Panc1 (cell line): ENCODE data around the gene NPTXR.

Source experiments
- POLR2AphosphoS5 ChIP-seq: IDR thresholded peaks from 2 replicates; pipeline ENCODE4 v1.6.1; 2012; ENCODE audit warnings: mild to moderate bottlenecking, low read depth, low read length, moderate library complexity
- SIN3A ChIP-seq: IDR thresholded peaks from 2 replicates; pipeline ENCODE4 v1.6.1; 2012; ENCODE audit warnings: low read depth, mild to moderate bottlenecking, low read length, moderate library complexity, borderline replicate concordance; ENCODE audit not compliant: insufficient read depth
- TCF7L2 ChIP-seq: IDR thresholded peaks from 2 replicates; pipeline ENCODE4 v1.6.1; 2011; ENCODE audit warnings: mild to moderate bottlenecking, low read depth, low read length, inconsistent platforms
- TF ChIP-seq, protein P1 (sequence below): fragments of 450-650 bp; IDR thresholded peaks from 2 replicates; pipeline ENCODE4 v1.5.1; 2017; ENCODE audit warnings: mild to moderate bottlenecking
- TF ChIP-seq, protein P2 (sequence below), 2 experiments: IDR thresholded peaks; 2 replicates each; pipeline ENCODE4 v1.6.1; 2011 to 2012; ENCODE audit warnings: low read depth in 2 of 2, control low read depth in 1 of 2, low read length in 1 of 2, mild to moderate bottlenecking in 1 of 2, moderate library complexity in 1 of 2; ENCODE audit not compliant: insufficient read depth in 1 of 2

DNA sequence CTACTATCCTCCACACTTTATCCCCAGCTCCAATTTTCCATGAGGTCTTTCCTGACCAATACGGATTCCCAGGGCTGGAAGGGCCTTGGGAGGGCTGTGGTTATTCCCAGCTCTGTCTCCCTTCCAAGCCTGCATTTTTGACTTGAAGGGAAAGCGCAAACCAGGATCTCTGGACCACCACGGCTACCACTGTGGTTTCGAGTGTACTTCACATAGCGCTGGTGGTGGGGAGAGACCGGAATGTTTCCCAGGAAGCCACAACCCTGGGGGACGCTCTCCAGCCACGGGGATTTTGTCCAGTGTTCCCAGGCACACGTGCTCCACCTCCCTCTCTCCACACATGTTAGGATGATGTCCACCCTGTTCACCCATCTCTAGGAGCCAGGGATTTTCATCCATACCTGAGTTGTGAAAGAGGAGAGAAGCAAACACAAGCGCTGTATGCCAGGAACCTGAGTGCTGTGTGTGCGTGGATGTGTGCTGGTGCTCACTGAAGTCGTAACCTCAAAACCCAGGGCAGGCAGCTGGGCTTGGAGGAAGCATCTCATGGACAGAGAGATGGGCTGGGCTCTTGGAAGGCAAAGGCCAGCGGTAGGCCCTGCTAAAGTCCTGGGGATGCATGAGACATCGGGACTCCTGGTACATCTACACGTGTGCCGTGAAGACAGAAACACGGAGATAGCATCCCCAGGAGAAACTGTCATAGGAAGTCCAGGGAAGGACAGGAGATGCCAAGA lies 1.3 kb upstream of the NPTXR start:
- TF ChIP-seq, protein P1, sequence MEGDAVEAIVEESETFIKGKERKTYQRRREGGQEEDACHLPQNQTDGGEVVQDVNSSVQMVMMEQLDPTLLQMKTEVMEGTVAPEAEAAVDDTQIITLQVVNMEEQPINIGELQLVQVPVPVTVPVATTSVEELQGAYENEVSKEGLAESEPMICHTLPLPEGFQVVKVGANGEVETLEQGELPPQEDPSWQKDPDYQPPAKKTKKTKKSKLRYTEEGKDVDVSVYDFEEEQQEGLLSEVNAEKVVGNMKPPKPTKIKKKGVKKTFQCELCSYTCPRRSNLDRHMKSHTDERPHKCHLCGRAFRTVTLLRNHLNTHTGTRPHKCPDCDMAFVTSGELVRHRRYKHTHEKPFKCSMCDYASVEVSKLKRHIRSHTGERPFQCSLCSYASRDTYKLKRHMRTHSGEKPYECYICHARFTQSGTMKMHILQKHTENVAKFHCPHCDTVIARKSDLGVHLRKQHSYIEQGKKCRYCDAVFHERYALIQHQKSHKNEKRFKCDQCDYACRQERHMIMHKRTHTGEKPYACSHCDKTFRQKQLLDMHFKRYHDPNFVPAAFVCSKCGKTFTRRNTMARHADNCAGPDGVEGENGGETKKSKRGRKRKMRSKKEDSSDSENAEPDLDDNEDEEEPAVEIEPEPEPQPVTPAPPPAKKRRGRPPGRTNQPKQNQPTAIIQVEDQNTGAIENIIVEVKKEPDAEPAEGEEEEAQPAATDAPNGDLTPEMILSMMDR = no peak
- TF ChIP-seq POLR2AphosphoS5 = no peak
- TF ChIP-seq, protein P2, sequence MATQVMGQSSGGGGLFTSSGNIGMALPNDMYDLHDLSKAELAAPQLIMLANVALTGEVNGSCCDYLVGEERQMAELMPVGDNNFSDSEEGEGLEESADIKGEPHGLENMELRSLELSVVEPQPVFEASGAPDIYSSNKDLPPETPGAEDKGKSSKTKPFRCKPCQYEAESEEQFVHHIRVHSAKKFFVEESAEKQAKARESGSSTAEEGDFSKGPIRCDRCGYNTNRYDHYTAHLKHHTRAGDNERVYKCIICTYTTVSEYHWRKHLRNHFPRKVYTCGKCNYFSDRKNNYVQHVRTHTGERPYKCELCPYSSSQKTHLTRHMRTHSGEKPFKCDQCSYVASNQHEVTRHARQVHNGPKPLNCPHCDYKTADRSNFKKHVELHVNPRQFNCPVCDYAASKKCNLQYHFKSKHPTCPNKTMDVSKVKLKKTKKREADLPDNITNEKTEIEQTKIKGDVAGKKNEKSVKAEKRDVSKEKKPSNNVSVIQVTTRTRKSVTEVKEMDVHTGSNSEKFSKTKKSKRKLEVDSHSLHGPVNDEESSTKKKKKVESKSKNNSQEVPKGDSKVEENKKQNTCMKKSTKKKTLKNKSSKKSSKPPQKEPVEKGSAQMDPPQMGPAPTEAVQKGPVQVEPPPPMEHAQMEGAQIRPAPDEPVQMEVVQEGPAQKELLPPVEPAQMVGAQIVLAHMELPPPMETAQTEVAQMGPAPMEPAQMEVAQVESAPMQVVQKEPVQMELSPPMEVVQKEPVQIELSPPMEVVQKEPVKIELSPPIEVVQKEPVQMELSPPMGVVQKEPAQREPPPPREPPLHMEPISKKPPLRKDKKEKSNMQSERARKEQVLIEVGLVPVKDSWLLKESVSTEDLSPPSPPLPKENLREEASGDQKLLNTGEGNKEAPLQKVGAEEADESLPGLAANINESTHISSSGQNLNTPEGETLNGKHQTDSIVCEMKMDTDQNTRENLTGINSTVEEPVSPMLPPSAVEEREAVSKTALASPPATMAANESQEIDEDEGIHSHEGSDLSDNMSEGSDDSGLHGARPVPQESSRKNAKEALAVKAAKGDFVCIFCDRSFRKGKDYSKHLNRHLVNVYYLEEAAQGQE (IDR thresholded peaks at IDR 0.05; ENCODE audit: insufficient read depth in 1 of 2, low read depth in 2 of 2, low read length in 1 of 2) = no peak
- no peak for TF ChIP-seq SIN3A
- TF ChIP-seq TCF7L2 = no peak
